HG02610 (cell line): Measurements from ENCODE around the gene DDR2.
"Not testable (repeated sequence)": the region's sequence is repeated elsewhere in the genome, so short reads cannot be mapped to it uniquely, and the experiment has no call there.

Experiments
- ATAC-seq: cut with Tn5 transposase; IDR thresholded peaks from one replicate; pipeline ENCODE4 v1.9.1; 2021; ENCODE audit warnings: mild to moderate bottlenecking, moderate library complexity; ENCODE audit not compliant: unreplicated experiment

Gene DDR2

GRCh38 chr1:162632217-162632666 lies at the start of gene DDR2:
Gene DDR2, plus strand, starts transcription at chr1:162632464. Its CDS starts 86,600 bp downstream, at chr1:162719064.
- no peak for ATAC-seq

DNA sequence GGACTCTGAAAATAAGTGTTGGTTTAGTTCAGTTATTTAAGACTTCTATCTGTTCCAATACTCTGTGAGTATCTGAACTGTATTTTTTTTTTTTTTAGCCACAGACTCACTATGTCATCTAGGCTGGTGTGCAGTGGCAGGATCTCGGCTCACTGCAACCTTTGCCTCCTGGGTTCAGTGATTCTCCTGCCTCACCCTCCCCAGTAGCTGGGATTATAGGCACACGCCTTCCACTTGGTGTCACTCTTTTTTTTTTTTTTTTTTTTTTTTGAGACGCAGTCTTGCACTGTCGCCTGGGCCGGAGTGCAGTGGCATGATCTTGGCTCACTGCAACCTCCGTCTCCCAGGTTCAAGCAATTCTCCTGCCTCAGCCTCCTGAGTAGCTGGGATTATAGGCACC lies 49.4 kb upstream of the DDR2 start:
- ATAC-seq: not testable (repeated sequence)

DNA sequence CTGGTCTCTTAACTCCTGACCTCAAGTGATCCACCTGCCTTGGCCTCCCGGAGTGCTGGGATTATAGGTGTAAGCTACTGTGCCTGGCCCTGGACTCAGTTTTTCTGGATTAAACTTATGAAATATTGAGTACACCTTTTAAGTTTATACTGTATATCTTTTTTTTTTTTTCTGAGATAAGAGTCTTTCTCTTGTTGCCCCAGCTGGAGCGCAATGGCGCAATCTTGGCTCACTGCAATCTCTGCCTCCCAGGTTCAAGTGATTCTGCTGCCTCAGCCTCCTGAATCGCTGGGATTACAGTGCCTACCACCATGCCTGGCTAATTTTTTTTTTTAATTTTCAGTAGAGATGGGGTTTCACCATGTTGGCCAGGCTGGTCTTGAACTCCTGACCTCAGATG lies 47.2 kb upstream of the DDR2 start:
- not testable (repeated sequence) for ATAC-seq

DNA sequence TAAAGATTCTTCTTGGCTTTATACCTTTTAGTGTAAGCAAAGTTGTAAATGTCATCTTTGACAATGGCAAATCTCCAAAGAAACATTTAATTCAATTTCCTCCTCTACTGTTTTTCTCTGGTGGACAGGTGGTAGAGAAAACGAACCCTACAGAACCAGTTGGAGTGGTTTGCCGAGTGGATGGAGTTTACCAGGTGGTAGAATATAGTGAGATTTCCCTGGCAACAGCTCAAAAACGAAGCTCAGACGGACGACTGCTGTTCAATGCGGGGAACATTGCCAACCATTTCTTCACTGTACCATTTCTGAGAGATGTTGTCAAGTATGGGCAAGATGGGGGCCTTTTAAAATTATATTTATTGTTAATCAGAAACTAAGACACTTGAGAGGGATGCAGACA lies 44.9 kb upstream of the DDR2 start:
- ATAC-seq: no peak

GRCh38 chr1:162587761-162588260 lies 44.5 kb upstream of the DDR2 start:
- ATAC-seq: no peak

DNA sequence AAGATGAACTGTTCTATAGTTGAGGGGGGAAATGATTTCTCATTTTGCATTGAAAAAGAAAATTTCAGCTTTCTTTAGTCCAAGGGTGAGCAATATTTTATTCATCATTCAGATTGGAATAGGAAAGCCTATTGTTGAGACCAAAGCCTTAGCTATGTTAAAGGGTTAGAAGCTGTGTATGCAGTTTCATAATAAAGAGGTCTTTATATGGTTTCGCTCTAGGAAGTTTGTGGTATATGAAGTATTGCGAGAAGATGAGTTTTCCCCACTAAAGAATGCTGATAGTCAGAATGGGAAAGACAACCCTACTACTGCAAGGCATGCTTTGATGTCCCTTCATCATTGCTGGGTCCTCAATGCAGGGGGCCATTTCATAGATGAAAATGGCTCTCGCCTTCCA lies 42.2 kb upstream of the DDR2 start:
- no peak for ATAC-seq

DNA sequence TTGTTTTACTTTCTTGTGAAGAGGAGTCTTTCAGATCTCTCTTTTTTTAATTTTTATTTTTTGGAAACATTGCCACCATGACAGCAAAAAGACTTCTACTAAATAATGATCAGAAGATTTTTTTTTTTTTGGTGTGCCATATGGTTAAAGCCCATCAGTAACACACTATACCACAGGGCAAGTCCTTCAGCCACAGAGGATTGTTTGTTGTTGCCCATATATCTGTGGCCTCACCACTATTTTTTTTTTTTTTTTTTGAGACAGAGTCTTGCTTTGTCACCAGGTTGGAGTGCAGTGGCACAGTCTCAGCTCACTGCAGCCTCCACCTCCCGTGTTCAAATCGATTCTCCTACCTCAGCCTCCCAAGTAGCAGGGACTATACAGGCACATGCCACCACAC lies 41.6 kb upstream of the DDR2 start:
- no peak for ATAC-seq

GRCh38 chr1:162596514-162597170 lies 35.6 kb upstream of the DDR2 start:
- ATAC-seq: no peak

DNA sequence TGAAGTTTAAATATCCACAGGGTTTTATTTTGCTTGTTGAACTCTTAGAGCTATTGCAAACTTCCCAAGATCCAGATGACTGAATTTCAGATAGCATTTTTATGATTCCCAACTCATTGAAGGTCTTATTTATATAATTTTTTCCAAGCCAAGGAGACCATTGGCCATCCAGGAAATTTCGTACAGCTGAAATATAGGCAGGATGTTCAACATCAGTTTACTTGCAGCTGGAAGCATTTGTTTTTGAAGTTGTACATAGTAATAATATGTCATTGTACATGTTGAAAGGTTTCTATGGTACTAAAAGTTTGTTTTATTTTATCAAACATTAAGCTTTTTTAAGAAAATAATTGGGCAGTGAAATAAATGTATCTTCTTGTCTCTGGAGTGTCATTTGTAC lies 32.8 kb upstream of the DDR2 start:
- ATAC-seq: no peak

- ATAC-seq: not testable (repeated sequence)
Observed at GRCh38 chr1:162603117-162603516, 29.1 kb upstream of the DDR2 start.

DNA sequence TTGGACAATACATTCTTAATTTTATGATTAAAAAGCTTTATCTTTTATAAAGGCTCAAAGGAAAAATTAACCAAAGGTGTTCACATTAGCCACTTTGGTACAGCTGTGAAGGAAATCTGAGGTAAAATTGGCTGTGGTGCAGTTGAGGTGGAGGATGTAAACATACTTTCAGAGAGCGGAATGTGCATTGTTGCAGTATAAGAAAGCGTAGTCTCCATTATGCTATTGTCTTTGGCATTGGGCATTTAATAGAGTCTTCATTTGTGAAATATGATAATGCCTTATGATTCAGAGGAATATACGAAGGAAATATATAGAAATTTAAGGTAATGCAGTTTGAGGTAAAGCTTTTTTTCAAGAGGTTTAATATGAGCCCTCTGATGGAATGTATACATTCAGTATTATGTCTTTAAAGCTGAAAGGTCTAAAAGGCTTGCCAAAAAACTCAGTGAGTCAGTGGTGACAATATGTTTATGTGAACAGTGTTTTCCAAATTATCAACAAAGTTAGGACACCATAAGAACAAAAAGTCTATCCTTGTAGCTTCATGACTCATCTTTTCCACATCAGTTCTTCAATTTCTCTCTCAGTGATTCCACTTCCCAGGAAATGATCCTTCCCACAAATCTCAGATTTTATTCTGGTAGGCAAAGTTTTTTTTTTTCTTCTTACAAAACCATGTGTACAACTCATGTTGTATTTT lies 26.9 kb upstream of the DDR2 start:
- ATAC-seq: no peak

DNA sequence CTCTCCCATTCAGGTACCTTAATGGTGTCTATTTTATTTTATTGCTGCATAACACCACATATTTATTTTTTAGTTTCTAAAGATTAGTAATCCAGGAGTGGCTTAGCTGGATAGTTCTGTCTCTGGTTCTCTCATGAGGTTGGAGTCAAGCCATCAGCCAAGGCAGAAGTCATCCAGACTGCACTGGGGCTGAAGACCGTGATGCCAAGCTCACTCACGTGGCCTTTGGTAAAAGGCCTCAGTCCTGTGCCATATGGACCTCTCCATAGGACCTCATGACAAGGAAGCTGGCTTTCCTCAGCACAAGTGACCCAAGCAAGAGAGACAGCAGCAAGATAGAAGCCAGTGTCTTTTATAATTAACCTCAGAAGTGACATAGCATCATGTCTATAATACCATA lies 23.0 kb upstream of the DDR2 start:
- no peak for ATAC-seq

GRCh38 chr1:162612606-162613400 lies 19.5 kb upstream of the DDR2 start:
- ATAC-seq: no peak

DNA sequence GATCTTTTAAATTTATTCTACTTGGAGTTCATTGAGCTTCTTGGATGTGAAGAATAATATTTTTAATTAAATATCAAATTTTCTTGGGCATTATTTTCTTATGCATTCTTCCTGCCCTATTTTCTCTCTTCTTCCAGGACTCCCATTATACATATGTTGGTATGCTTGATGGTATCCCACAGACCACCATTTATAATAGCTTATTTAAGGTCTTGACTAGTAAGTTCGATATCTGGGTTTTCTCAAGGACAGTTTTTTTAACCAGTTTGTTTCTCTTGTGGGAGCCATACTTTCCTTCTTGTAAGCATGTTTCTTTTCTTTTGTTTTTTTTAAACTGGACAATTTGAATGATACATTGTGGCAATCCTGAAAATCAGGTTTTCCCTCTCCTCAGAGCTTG lies 15.4 kb upstream of the DDR2 start:
- no peak for ATAC-seq

DNA sequence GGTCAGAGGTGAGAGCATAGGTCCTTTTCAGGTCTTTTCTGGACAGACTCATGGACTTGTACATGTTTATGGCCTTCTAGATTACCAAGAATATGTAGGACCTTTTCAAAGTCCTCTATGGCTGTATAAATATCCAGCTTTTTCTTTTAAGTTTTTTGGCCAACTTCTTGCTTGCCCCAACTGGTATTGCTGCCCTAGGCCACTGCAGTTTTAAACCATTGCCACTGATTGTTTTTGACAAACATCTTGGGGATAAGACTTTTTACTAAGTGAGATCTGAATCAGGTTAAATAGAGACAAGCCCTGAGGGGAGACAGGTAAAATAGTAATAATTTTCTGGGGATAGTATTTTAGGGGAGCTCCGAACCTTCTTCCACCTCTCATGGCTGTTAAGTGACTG lies 14.8 kb upstream of the DDR2 start:
- no peak for ATAC-seq

DNA sequence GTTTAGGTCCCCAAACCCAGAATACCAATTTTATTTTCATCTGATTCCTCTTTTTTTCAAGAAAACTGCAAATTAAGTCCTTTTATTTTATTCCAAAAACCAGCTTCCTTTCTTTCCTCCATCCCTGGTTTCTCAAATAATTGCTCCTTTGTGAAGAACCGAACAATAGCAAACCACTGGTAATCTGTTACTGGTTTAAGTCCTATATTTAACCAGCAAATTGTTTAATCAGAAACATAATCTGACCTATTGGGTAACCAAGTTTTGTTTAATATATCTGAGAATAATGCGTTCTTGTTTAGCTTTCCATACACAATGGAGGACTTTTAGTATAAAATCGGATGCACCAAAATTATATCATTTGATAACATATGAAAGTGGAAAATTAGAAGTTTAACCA lies 13.2 kb upstream of the DDR2 start:
- ATAC-seq: no peak

DNA sequence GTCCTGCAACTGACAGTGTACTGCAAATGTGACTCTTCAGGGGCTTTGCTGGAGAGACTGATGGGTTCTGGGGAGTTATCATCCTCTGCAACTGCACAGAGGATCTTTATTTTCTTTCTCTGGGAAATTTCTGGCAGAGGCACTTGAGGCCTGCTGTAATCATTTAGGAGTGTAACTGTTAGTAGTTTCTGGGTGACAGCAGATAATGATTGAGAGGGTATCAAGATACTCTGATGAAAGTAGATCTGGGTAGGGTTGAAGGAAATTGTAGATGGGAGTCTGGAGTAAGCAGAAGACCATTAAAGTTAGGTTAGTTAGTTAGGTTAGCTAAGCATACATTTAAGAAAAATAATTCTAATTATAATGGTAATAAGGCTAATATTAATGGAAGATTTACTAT lies 11.0 kb upstream of the DDR2 start:
- no peak for ATAC-seq

DNA sequence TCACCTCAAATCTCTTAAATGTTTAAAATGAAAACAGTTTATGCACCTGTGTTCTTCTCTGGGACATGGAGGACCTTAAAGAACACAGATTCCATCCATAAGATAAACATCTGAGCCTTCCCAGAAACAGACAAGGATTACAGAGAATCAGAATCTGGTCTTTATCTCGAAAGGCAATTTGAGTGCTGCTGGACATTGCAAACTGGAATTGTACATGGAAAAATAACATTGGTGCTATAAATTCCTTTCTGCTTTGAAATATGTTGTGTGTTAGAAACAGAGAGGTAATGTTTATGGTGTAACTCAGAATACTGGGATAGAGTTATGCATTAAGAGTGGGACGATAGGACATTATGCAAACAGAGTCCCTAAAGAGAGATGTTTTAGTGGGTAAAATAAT lies 6.6 kb upstream of the DDR2 start:
- ATAC-seq: no peak

DNA sequence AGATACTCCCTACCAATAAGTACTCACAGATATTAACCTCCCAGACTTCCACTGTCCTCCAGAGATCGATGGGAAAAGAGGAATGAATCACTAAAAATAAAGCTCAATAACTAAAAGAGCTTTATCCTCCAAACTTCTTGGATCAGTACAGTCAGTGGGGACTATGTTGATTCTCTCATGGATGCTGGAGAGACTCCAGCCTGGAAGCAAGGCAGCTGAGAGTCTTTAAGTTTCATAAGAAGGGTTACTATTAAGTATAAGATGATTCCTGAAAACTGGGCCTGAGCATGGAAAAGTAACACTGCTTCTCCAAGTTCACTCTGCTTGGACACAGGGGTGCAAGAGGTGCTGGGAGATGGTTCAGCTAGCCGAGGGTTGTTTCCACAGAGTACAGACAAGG lies 6.2 kb upstream of the DDR2 start:
- ATAC-seq: no peak

GRCh38 chr1:162626761-162627160 lies 5.5 kb upstream of the DDR2 start:
- no peak for ATAC-seq

GRCh38 chr1:162627662-162628296 lies 4.5 kb upstream of the DDR2 start:
- ATAC-seq: no peak
